Mesothelial cell of epicardium (in vitro differentiated cells): ENCODE results near the gene PRDX2. TPM values are rescaled to one million over a fixed set of nuclear protein-coding genes. Genes with fewer than 3 reads are reported as not detected.
"Not testable (repeated sequence)": the region's sequence is repeated elsewhere in the genome, so short reads cannot be mapped to it uniquely, and the experiment has no call there.

Experiments
- DNase-seq, 2 experiments: peaks; one replicate each; pipeline ENCODE4 v3.0.0; 2021; ENCODE audit warnings: low spot score in 2 of 2; ENCODE audit not compliant: unreplicated experiment in 2 of 2
- H3K27ac Mint-ChIP-seq: 2 replicates; pipeline ENCODE4 v1.8.0; 2021; ENCODE audit warnings: mixed read lengths
- H3K27me3 Mint-ChIP-seq: 2 replicates; pipeline ENCODE4 v1.8.0; 2021; ENCODE audit warnings: low read depth, mixed read lengths
- H3K36me3 Mint-ChIP-seq: 2 replicates; pipeline ENCODE4 v1.8.0; 2021; ENCODE audit warnings: mixed read lengths
- H3K4me1 Mint-ChIP-seq: 2 replicates; pipeline ENCODE4 v1.8.0; 2021; ENCODE audit warnings: mixed read lengths
- H3K4me3 Mint-ChIP-seq: 2 replicates; pipeline ENCODE4 v1.8.0; 2021; ENCODE audit warnings: mild to moderate bottlenecking, moderate library complexity, mixed read lengths
- H3K9me3 Mint-ChIP-seq: 2 replicates; pipeline ENCODE4 v1.8.0; 2021; ENCODE audit warnings: mixed read lengths
- total RNA-seq: library from RNA; stranded (reverse); gene quantifications from 3 replicates; pipeline ENCODE4 v1.2.1, GENCODE V29; 2021
- TF ChIP-seq, protein P1 (sequence below): fragments of 200-600 bp; sonication (generic); IDR thresholded peaks from one replicate; pipeline ENCODE4 v1.5.0; 2021; ENCODE audit warnings: antibody characterized with exemption; ENCODE audit not compliant: unreplicated experiment

PRDX2 gene
- total RNA-seq: 361 to 381 TPM (median 380 TPM) in 3 replicates

DNA sequence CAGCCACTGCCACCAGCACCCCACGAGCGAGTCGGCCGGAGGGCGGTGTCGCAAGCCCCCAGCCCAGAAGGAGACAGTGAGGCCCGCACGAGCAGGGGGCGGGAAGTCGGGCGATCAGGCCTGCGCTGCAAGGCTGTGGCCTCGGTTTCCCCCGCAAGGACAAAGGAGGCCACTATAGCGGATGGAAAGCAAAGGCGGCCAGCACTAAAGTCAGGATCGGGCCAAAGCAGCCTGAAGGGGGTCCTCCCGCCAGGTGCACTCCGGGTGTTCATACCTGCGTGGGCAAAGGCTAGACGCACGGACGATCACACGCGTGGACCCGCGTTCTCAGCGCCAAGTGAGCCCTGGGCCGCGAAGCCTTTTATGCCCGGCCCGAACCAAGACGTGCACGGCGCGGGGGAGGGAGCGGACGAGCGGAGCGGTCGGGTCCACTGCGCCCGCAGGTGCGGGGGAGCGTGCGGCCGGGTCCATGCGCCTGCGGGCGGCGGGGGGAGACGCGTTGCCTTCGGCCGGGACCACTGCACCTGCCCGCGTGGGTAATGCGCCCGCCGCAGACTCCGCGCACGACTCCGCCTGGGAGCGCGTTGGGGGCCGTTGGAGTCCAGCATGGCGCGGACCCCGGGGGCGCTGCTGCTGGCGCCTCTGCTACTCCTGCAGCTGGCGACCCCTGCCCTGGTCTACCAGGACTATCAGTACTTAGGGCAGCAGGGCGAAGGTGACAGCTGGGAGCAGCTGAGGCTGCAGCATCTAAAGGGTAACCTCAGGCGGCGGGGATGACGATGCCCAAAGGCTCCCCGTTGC is at the start of gene PRDX2, which contains the start of gene THSD8:
PRDX2 (minus strand) TSS at position 335 of the 801 bp plus-strand sequence. CDS start 539 bp downstream, outside the sequence.
THSD8 (plus strand) TSS at position 604 of the 801 bp plus-strand sequence; CDS start at position 607, 3 bp downstream.
- Mint-ChIP-seq H3K27me3 (no peaks in the 10 kb centered on the region), H3K4me3 (peak within 1 kb of the TSS; percentile 87), H3K27ac (peak within 1 kb of the TSS; percentile 76), H3K36me3 (peaks cover under 1% of the 10 kb centered on the region), H3K4me1 (peaks cover 26% of the 10 kb centered on the region), H3K9me3 (no peaks in the 10 kb centered on the region)
- peak; percentile 84 for DNase-seq
- TF ChIP-seq, protein P1, sequence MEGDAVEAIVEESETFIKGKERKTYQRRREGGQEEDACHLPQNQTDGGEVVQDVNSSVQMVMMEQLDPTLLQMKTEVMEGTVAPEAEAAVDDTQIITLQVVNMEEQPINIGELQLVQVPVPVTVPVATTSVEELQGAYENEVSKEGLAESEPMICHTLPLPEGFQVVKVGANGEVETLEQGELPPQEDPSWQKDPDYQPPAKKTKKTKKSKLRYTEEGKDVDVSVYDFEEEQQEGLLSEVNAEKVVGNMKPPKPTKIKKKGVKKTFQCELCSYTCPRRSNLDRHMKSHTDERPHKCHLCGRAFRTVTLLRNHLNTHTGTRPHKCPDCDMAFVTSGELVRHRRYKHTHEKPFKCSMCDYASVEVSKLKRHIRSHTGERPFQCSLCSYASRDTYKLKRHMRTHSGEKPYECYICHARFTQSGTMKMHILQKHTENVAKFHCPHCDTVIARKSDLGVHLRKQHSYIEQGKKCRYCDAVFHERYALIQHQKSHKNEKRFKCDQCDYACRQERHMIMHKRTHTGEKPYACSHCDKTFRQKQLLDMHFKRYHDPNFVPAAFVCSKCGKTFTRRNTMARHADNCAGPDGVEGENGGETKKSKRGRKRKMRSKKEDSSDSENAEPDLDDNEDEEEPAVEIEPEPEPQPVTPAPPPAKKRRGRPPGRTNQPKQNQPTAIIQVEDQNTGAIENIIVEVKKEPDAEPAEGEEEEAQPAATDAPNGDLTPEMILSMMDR: no peak

DNA sequence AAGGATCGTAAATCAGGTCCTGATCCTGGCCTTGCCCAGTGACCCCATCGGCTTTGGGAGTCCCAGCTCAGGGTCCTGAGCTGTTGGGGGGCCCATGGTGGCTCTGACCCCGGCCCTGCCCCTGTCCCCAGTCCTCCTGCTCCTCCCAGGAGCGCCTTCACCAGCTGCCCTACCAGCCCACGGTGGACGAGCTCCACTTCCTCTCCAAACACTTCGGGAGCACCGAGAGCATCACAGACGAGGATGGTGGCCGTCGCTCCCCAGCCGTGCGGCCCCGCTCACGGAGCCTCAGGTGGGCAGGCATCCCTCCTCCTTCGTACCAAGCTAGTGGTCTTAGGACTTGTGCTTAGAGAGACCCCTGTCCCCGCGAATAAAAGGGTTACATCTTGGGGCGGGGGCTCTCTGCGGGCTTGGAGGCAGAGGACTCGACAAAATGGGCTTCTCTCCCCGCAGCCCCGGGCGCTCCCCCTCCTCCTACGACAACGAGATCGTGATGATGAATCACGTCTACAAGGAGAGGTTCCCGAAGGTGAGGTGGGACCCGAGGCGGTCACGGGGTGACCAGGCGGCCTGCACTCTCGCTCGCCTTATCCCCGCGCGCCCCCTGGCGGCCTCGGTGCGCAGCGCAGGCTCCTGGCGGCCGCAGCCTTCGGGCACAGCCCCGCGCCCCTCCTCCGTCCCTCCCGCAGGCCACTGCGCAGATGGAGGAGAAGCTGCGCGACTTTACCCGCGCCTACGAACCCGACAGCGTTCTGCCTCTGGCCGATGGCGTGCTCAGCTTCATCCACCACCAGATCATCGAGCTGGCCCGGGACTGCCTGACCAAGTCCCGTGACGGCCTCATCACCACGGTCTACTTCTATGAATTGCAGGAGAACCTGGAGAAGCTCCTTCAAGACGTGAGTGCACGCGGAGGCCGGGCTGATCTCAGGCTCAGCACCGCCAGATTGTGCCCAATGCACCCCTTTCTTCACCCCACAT is 45.8 kb upstream of the PRDX2 start:
- Mint-ChIP-seq H3K4me3 (peak overlapping the region; percentile 49), H3K27ac (no peak overlapping the region)

DNA sequence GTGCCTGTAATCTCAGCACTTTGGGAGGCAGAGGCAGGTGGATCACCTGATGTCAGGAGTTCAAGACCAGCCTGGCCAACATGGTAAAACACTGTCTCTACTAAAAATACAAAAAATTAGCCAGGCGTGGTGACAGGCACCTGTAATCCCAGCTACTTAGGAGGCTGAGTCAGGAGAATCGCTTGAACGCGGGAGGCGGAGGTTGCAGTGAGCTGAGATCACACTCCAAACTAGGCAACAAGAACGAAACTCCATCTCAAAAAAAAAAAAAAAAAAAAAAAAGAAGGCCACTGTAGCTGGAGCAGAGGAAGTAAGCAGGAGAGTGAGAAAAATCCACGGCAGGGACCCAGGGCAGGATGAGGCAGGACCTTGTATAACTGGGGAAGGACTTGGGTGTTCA is 45.0 kb upstream of the PRDX2 start:
- not testable (repeated sequence) for DNase-seq, H3K36me3 Mint-ChIP-seq, H3K27ac Mint-ChIP-seq, H3K4me3 Mint-ChIP-seq, H3K9me3 Mint-ChIP-seq, H3K4me1 Mint-ChIP-seq
- peaks cover 32% of the 10 kb centered on the region for H3K27me3 Mint-ChIP-seq

More for the DNA sequence above, 45.8 kb upstream of the PRDX2 start:
- Mint-ChIP-seq H3K9me3 (no peaks in the 10 kb centered on the region), H3K4me1 (peaks cover 3% of the 10 kb centered on the region), H3K36me3 (no peaks in the 10 kb centered on the region), H3K27me3 (peaks cover 26% of the 10 kb centered on the region)
- TF ChIP-seq, protein P1: peak; percentile 99
- peak; percentile 80 to 97 for DNase-seq

DNA sequence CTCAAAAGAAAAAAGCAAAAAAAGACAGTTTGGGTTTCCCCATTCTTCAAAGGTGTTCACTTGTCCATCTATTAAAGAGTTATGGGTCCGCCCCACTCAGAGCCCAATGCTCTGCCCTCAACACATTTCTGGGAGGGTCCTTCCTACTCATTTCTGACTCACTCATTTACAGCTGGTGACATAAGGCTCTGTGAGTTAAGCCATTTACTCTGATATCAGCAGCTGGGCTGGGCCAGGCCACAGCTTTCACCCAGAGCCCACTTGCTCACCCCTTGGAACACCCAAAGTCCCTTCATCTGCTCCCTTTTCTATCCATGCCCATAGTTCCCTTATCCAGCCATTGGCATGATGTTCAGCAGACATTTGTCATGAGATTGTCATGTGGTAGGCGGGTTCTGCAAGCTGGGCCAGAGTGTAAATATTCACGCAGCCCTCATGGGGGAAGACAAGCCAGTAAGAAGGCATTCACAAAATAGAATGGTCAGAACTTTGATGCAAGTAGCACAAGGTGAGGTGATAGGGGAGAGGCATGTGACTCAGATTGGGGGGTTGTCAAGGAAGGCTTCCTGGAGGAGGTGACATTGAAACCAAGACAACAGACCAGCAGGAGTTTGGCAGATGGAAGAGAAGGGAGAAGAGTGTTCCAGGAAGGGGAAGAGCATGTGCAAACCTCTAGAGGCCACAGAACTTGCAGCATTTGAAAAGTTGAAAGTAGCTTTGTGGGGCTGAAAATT is 42.6 kb upstream of the PRDX2 start:
- Mint-ChIP-seq H3K4me1 (peaks cover 16% of the 10 kb centered on the region), H3K9me3 (no peaks in the 10 kb centered on the region), H3K27me3 (peaks cover 56% of the 10 kb centered on the region), H3K36me3 (no peaks in the 10 kb centered on the region), H3K27ac (no peak overlapping the region), H3K4me3 (no peak overlapping the region)
- no peak for DNase-seq
- TF ChIP-seq, protein P1: no peak

DNA sequence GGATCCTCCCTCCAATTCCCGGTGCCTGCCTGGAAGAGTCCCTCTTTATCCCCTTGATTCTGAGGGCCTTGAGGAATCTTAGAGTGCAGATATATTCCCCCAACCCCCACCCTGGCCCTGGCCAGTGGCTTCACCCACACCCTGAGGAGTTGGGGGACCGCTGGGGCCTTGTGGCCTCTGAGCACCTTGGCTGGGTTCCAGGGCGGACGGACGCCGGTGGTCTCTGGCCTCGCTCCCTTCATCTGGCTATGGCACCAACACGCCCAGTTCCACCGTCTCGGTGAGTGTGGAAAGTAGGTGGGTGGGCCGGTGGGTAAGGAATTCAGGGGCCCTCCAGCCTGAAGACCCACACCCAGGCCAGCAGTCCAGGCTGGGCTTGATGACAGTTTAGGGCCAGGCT is 41.7 kb upstream of the PRDX2 start:
- Mint-ChIP-seq H3K9me3 (no peaks in the 10 kb centered on the region), H3K4me3 (no peak overlapping the region), H3K27ac (no peak overlapping the region), H3K36me3 (no peaks in the 10 kb centered on the region), H3K4me1 (peaks cover 16% of the 10 kb centered on the region), H3K27me3 (peaks cover 63% of the 10 kb centered on the region)
- DNase-seq: no peak
- TF ChIP-seq, protein P1: no peak
